ENCODE measurements around the gene INO80.
A peak's percentile ranks its signal among the peaks of the same experiment; 100 is the strongest.

INO80 gene

GRCh38 chr15:41115161-41115651 is 874 bp downstream of the INO80 start:
- Histone ChIP-seq H3K79me2 (ENCODE audit: low read length) (peaks cover 62% of the 10 kb centered on the region), H4K20me1 (ENCODE audit: insufficient read depth, low read length) (no peaks in the 10 kb centered on the region), H3K27ac (ENCODE audit: low read length) (peak overlapping the region; percentile 86), H3K36me3 (replicated peaks; ENCODE audit: low read depth, low read length) (peaks cover 12% of the 10 kb centered on the region), H2AFZ (ENCODE audit: low read depth, low read length) (peak overlapping the region; percentile 87; the same call in 1 of the 2 replicates), H3K4me3 (ENCODE audit: low read length) (peak overlapping the region; percentile 91), H3K9ac (ENCODE audit: low read length) (peak overlapping the region; percentile 96), H3K9me3 (ENCODE audit: insufficient read depth, low read length) (no peaks in the 10 kb centered on the region), H3K4me1 (ENCODE audit: low read length) (peaks cover 8% of the 10 kb centered on the region), H3K27me3 (ENCODE audit: low read depth, low read length) (no peaks in the 10 kb centered on the region), H3K4me2 (ENCODE audit: low read length) (peak overlapping the region; percentile 86)
- no peak for TF ChIP-seq EZH2phosphoT487 (IDR thresholded peaks at IDR 0.05; ENCODE audit: low read depth)
- TF ChIP-seq CTCF (IDR thresholded peaks at IDR 0.05; ENCODE audit: low read depth, low read length): no peak

DNA sequence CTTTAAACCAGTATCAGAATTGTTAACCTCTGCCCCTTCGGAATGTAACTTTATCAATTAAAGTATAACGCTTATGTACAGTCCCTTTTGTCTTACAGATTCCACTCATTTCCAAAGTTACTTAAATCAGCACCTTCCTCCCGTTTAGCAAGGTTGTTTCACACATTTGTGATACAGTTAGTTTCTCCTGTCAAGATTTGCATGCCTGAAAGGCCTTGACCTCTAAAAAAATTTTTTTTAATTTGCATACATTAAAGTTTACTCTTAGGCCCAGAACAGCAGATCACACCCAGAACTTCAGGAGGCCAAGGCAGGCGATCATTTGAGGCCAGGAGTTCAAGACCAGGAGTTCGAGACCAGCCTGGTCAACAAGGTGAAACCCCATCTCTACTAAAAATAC is 9.1 kb downstream of the INO80 start:
- TF ChIP-seq CTCF (IDR thresholded peaks at IDR 0.05; ENCODE audit: low read depth, low read length) (no peak), EZH2phosphoT487 (IDR thresholded peaks at IDR 0.05; ENCODE audit: low read depth) (no peak)
- H4K20me1 ChIP-seq (ENCODE audit: insufficient read depth, low read length): 0 out of 2 replicates have a peak, but pooled peaks cover 3% of the 10 kb centered on the region
- peaks cover 6% of the 10 kb centered on the region for H3K4me1 ChIP-seq (ENCODE audit: low read length)
- H3K4me3 ChIP-seq (ENCODE audit: low read length): no peak overlapping the region
- H3K27ac ChIP-seq (ENCODE audit: low read length): no peak overlapping the region
- no peaks in the 10 kb centered on the region for H3K9me3 ChIP-seq (ENCODE audit: insufficient read depth, low read length)
- H2AFZ ChIP-seq (ENCODE audit: low read depth, low read length): no peak overlapping the region
- no peak overlapping the region; the same call in 1 of the 2 replicates for H3K4me2 ChIP-seq (ENCODE audit: low read length)
- H3K79me2 ChIP-seq (ENCODE audit: low read length): peaks cover 98% of the 10 kb centered on the region
- no peaks in the 10 kb centered on the region for H3K27me3 ChIP-seq (ENCODE audit: low read depth, low read length)
- H3K9ac ChIP-seq (ENCODE audit: low read length): no peak overlapping the region
- peaks cover 9% of the 10 kb centered on the region for H3K36me3 ChIP-seq (replicated peaks; ENCODE audit: low read depth, low read length)

DNA sequence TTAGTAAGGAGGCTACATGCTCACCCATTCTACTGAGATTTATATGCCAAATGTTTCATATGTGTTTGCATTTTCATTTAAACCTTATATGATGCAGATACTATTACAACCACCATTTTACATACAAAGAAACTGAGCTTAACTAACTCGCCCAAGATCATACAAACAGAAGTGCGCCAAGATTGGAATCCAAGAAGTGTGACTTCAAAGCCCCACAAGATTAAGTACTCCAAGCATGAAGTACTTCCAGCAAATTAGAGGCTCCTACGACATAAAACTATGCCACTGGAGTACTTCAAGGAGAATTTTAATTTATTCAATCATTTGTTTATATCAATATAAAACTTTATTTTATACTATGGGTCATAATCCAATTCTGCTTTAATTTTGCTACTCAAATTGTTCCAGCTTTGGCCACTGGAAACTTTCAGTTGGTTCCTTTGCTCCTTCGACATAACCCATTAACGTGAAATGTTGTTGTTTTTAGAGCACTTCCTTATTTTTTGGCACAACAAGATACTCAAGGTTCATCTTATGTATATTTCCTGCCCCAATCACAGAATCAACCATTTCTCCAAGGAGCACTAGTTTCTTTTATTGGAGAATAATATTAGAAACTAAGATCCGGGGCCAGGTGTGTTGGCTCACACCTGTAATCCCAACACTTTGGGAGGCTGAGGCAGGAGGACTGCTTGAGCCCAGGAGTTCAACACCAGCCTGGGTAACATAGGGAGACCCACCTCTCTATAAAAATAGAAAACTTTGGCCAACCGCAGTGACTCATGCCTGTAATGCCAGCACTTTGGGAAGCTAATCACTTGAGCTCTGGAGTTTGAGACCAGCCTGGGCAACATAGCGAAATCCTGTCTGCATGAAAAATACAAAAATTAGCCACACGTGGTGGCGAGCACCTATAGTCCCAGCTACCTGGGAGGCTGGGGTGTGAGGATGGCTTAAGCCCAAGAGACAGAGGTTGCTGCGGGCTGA is 10.4 kb downstream of the INO80 start:
- Histone ChIP-seq H3K36me3 (replicated peaks; ENCODE audit: low read depth, low read length) (peaks cover 4% of the 10 kb centered on the region), H3K9ac (ENCODE audit: low read length) (no peak overlapping the region), H3K79me2 (ENCODE audit: low read length) (peaks cover 97% of the 10 kb centered on the region), H3K4me1 (ENCODE audit: low read length) (peaks cover 6% of the 10 kb centered on the region), H3K27ac (ENCODE audit: low read length) (no peak overlapping the region), H3K4me3 (ENCODE audit: low read length) (no peak overlapping the region), H3K9me3 (ENCODE audit: insufficient read depth, low read length) (no peaks in the 10 kb centered on the region), H3K4me2 (ENCODE audit: low read length) (no peak overlapping the region), H2AFZ (ENCODE audit: low read depth, low read length) (no peak overlapping the region), H4K20me1 (ENCODE audit: insufficient read depth, low read length) (0 out of 2 replicates have a peak, but pooled peaks cover 3% of the 10 kb centered on the region), H3K27me3 (ENCODE audit: low read depth, low read length) (no peaks in the 10 kb centered on the region)
- TF ChIP-seq EZH2phosphoT487 (IDR thresholded peaks at IDR 0.05; ENCODE audit: low read depth) (no peak), CTCF (IDR thresholded peaks at IDR 0.05; ENCODE audit: low read depth, low read length) (no peak)

DNA sequence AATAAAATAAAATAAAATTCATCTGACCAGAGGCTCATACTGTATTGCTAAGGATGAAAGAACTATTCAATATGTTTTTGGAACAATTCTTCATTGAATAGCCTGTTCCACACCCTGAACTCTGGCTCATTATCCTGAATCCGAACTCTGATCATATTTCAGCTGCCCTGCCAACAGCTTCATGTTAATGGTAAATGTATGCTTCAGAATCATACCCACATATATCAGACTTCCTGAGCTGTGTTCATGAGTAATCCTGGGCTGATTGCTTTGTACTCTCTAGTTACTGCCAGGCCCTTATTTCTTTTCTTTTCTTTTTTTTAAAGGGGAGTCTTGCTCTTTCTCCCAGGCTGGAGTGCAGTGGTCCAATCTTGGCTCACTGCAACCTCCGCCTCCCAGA is 11.8 kb downstream of the INO80 start:
- Histone ChIP-seq H4K20me1 (ENCODE audit: insufficient read depth, low read length) (peaks cover 6% of the 10 kb centered on the region; the same call in 1 of the 2 replicates), H3K9me3 (ENCODE audit: insufficient read depth, low read length) (no peaks in the 10 kb centered on the region), H2AFZ (ENCODE audit: low read depth, low read length) (no peak overlapping the region), H3K36me3 (replicated peaks; ENCODE audit: low read depth, low read length) (peaks cover 8% of the 10 kb centered on the region), H3K79me2 (ENCODE audit: low read length) (peaks cover 98% of the 10 kb centered on the region), H3K27me3 (ENCODE audit: low read depth, low read length) (no peaks in the 10 kb centered on the region), H3K27ac (ENCODE audit: low read length) (no peak overlapping the region), H3K4me1 (ENCODE audit: low read length) (peaks cover 6% of the 10 kb centered on the region), H3K4me2 (ENCODE audit: low read length) (no peak overlapping the region), H3K4me3 (ENCODE audit: low read length) (no peak overlapping the region), H3K9ac (ENCODE audit: low read length) (no peak overlapping the region)
- TF ChIP-seq EZH2phosphoT487 (IDR thresholded peaks at IDR 0.05; ENCODE audit: low read depth): no peak
- no peak for TF ChIP-seq CTCF (IDR thresholded peaks at IDR 0.05; ENCODE audit: low read depth, low read length)
